Measurements from ENCODE around the gene DAGLB.
"Not testable (repeated sequence)": the region's sequence is repeated elsewhere in the genome, so short reads cannot be mapped to it uniquely, and the experiment has no call there.

The DAGLB gene

DNA sequence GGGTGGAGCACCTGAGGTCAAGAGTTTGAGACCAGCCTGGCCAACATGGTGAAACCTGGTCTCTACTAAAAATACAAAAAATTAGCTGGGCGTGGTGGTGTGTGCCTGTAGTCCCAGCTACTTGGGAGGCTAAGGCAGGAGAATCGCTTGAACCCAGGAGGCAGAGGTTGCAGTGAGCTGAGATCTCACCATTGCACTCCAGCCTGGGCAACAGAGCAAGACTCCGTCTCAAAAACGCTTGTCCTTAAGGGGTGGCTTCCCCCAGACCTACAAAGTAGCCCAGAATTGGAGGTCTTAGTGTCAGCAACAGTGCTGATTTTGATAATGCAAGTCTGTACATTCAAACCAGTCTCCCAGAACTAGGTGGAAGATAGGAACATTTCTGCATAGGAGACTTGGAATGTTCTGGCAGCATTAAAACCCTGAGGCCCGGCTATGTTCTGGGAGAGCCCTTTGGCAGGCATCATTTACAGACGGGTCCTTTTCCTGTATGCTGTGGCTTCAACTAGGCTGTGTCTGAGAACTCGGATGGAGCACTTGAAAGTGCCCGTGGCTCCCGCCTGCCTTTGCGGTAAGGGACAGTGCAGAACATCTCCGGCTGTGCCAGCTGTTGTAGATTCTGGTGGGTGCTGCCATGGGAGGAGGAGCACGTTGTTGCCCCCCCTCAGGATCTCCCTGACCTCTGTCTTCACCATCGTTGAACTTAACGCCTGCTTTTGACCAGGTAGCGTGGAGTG lies 49.8 kb downstream of the DAGLB start:
- DNase-seq (ENCODE audit: low spot score), result not testable (repeated sequence)

DNA sequence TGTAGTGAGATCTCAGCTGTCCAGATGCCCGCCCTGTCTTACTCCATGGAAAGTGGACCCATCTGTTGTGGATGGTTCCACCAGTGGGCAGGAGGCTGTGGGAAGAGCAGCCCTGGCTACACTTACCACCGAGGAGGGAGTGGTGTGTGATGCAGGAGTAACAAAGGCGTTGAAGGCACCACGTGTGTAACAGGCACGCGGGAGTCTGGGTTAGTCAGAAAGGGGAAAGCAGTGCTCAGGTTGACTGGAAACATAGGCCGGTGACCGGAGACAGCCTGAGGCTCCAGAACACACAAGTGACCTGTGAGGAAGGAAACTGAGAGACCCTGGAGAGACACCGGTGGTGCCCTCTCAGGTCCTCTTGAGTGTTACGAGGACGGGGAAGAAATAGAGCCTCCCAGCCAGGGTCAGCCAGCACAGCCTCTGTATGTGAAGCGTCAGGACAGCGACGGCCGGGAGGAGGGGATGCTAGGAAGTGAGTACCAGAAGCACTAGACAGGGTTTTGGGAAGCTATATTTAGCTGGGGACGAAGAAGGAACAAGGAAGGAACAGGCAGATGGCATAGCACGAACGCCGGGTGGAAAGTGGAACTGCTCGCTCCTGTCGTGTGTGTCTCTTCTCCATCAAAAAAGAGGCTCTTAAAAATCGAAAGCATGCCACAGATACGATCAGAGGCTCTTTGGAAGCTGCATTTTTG lies 51.7 kb downstream of the DAGLB start:
- DNase-seq (ENCODE audit: low spot score), result no peak

DNA sequence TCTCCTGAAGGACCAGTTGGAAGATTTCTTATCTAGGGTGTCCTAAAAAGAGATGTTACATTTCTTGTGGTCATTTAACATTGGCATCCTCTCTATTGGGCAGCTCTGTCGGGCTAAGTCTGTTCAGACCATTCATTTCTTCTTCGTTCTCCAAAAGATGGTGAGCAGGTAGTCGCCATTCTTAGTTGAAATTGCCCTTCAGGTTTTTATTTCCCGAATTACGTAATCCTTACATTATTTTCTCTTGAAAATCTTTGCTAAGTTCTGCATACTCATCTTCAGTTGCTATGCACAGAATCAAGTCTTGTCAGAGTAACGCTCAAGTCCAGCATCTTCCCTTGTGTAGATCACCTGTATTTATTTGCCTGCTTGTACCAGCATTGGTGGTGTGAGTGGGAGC lies 53.6 kb downstream of the DAGLB start:
- no peak for DNase-seq (ENCODE audit: low spot score)

DNA sequence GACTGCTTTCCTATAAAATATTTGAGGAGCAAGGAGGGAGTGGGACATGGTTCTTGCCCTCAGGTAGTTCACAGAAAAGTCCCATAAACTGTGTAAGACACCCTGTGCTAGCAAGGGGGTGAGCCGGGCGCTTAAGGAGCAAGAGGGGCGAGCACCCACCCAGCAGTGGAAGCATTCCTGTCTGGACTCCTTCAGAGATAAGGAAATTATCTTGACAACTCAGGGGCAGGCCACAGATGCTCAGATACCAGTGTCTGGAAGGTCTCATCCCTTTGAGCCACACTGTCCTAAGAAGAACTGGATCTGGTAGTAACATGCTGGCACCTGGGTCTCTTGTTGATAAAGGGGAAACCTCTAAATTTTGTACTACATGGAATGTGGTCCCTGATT lies 54.1 kb downstream of the DAGLB start:
- DNase-seq (ENCODE audit: low spot score), result no peak

DNA sequence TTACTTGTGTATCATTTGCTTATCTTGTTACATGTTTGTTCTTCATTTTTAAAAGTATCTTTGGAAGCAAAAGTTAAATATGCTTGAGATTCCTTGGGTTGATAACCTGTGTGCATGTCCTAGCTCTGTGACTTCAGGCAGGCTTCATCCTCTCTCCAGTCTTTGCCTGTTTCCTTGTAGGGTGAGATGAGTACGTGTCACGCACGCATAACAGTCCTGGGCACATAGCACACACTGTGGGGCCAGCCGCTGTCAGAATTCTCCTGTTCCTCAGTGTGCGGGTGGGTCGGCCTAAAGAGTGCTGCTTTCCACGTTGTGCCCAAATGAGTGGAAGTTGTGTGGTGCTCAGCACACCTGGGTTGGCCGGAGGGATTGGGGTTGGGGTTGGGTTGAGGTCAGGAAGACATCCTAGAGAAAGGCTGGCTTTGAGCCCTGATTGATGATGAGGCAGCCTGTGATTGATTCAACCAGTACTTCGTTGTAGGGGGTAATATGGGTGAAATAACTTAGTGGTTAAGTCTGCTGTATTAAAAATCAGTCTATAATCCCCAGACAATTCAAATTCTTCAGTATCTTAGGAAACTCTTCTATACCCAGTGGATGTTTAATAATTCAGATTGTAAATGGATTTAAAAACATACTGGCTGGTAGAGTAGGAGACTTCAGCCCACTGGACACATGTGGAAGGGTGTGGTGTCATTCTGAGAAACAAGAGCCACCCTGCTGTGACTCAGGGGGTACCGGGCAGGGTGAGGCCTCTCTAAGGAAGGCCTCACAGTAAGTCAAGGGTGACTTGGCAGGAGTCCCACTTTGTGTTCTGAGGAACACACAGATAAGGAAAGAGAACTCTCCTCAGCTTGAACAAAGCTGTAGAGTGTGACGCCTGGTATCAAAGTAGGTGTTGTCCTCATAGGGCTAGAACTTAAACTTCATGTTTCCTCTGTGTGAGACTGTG lies 54.8 kb downstream of the DAGLB start:
- peak; percentile 71 for DNase-seq (ENCODE audit: low spot score)

DNA sequence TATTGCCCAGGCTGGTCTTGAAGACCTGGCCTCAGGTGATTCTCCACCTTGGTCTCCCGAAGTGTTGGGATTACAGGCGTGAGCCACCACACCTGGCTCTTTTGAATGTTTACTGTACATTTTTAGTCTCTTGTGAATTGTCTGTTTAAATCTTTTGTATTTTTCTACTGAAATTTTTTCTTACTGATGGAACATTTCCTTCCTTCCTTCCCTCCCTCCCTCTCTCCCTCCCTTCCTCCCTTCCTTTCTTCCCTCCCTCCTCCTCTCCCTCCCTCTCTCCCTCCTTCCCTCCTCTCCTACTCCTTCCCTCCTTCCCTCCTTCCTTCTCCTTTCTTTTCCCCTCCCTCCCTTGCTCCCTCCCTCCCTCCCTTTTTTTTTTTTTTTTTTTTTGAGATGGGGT lies 58.0 kb downstream of the DAGLB start:
- no peak for DNase-seq (ENCODE audit: low spot score)

DNA sequence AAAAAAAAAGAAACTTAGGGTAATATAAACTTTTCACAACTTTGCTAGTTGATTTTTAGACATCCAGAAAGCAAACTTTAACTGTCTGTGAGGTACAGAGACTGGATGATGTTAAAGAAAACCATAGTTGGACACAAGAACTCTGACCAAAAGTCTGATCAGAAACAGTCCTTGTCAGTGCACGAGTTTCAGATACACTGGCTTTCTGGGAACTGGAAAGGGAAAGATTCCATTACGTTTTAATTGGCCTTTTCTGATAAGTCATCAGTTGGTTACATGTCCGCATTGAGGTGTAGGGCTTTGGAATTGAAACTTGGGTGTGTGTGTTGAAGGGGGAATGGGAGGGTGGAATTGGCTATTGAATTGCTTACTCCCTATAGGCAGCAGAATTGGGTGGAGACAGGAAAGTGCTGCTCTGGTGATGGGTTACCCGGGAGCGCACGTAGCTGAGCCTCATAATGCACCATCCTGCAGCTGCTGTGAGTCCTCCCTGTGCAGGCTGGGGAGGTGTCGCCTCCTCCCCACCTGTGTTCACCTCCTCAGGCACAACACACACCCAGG lies 59.9 kb downstream of the DAGLB start:
- no peak for DNase-seq (ENCODE audit: low spot score)

DNA sequence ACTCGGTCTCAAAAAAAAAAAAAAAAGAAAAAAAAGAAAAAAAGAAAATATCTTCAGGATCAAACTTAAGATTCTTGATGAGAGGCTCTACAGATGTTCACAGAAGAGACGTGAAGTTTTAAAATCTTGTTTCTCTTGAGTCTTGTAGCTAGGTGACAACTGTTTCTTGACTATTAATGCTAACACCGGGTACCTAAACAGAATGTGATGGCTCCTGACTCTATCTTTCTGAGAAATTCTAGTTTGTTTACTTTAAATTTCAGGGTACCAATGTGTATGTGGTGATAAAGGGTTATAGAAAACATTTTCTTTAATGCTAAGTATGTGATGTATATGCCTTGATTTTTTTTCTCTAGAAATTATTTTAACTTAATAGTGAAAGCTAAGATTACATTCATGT lies 61.0 kb downstream of the DAGLB start:
- no peak for DNase-seq (ENCODE audit: low spot score)

DNA sequence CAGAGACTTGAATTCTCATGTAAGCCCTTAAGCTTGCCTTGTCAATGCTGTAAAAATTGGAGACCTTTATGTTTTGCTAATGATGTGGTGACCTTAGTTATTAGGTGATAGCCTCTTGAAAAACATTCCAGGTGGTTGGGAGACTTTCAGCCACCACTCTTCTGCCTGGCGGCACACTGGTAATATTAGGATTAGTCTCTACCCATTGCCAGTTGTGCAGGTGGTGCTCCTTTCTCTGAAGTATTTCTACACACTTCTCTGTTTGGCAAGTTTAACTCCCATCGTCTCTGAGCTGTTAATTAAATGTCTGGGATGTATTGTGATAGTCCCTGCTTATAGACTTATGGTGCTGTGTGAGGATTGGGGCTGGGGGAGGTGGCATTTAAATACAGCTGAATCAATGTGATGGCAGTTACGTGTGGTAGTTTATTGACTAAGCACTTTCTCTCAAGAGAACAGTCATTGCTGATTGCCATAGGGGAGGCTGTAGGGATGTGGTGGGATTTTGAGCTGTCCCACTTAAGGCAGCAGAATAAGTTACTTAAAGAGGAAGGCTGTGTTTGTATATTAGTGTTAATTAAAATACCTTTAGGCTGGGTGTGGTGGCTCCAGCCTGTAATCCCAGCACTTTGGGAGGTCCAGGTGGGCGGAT lies 61.7 kb downstream of the DAGLB start:
- DNase-seq (ENCODE audit: low spot score), result no peak

DNA sequence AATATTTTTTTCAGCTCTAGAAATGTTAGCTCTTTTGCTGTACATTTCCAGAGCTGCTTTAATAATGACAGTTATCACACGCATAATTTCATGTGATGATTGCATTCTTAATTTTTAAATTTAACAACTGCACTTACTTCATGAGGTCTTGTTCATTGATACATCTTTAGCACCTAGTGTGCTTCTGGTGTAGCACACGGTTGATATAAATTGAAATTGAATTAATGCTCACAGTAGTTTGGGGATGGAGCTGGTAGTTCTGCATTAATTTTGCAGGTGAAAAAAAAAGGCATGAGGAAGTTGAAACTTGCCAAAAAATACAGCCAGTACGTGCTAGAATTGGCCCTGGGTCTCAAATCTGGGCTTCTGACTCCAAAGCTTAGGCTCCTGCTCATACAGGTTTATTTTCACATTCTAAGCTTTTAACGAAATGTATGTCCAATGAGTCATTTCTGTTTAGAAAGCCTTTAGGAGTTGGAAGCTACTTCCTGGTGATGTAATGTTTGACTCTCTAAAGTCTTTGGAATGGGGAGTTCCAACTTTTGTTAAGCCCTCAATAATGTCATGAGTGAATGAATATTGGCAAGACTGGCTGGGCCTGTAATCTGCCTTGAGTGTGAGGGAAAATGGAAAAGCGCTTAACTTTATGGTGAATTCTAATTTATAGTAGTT lies 62.5 kb downstream of the DAGLB start:
- DNase-seq (ENCODE audit: low spot score), result peak; percentile 82

DNA sequence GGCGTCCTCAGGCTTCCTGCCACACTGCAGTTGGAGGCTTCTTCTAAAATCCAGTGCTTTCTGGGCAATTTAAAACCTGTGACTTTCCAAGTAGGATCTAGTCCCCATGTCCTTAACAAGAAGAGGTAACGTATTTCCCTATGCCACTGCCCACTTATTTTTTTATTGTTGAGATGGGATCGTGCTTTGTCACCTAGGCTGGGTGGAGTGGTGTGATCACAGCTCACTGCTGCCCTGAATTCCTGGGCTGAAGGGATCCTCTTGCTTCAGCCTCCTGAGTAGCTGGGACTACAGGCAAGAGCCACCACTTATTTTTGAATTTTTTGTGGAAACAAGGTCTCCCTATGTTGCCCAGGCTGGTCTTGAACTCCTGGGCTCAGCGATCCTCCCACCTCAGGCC lies 63.4 kb downstream of the DAGLB start:
- DNase-seq (ENCODE audit: low spot score), result no peak

DNA sequence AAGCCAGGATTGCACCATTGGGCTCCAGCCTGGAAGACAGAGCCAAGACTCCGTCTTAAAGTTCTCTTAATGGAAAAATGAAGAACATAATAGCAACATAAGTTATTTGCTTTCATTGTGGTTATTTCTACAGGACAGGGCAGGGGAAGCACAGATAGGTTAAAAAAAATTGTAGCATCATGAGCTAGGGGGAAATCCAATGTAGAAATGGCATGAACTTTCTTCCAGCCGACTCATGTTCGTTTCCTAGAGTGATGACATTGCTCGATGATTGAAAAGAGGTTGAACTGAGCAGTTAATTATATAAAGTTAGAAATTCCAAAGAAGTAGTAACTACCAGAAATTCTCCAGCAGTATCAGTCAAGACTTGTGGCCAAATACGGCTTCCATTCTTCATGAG lies 64.9 kb downstream of the DAGLB start:
- DNase-seq (ENCODE audit: low spot score), result no peak

DNA sequence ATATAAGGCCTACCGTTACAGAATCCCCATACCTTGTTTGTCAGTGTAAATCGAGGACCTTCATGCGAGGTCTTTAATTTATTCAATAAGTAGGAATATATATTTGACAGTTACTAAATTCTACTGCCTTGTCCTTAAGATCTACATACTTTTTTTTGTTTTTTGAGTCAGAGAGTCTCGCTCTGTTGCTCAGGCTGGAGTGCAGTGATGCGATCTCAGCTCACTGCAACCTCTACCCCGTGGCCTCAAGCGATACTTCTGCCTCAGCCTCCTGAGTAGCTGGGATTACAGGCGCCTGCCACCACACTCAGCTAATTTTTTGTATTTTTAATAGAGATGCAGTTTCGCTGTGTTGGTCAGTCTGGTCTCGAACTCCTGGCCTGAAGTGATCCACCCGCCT lies 65.9 kb downstream of the DAGLB start:
- DNase-seq (ENCODE audit: low spot score), result not testable (repeated sequence)

DNA sequence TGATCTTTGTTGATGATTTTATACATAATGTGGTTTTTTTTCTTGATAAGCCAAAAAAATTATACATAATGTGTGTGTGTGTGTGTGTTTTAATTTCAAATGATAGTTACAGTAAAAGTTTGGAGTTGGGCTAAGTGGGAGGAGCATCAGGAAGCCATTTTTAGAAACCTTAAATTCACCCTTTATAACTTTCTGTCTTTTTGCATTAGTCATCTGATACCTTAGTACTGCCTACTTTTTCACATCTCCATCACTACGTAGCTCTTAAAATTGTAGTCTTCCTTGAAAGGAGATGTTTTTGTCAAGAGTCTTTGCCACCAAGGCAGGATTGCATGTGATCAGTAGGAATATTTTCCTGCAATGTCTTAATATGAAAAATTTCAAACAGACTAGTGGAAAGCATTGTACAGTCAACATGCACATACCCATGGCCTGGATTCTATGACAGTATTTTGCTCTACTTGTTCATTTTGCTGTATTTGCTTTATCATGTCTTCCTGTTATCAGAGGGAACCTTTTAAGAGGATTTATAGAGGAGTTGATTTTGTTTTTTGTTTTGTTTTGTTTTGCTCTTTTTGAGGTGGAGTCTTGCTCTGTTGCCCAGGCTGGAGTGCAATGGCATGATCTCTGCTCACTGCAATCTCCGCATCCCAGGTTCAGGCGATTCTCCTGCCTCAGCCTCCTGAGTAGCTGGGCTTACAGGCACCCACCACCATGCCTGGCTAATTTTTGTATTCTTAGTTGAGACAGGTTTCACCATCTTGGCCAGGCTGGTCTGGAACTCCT lies 67.3 kb downstream of the DAGLB start:
- DNase-seq (ENCODE audit: low spot score), result no peak

DNA sequence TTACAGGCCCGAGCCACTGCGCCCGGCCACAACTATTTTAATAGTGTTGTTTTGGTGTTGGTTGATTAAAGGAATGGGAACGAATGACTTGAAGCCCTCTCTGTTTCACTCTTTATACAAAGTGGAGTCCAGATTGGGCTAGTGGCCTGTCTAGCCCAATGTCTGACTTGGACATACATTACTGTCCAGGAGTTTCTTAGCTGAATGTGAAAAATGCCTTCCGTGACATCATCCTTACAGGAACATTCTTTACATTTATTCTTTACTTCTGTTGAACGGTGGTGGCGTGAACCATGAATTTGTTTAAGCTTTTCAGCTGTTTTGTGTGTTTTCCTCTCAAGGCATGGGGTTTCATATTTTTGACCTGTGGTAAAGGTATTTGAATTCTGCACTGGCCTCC lies 67.9 kb downstream of the DAGLB start:
- DNase-seq (ENCODE audit: low spot score), result no peak

DNA sequence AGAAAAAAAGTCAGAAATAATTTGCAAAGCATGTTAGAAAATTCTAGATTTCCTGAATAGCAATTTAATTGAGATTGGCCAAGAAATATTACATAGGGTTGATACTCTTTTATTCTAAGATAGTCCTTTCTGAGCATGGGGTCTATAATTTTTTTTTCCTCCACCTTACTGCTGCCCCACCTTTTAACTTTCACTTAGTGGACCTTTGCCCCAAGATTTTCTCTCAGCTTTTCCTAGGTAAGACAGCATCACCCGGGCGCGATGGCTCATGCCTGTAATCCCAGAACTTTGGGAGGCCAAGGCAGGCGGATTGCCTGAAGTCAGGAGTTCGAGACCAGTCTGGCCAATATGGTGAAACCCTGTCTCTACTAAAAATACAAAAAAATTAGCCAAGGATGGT lies 69.2 kb downstream of the DAGLB start:
- DNase-seq (ENCODE audit: low spot score), result not testable (repeated sequence)

DNA sequence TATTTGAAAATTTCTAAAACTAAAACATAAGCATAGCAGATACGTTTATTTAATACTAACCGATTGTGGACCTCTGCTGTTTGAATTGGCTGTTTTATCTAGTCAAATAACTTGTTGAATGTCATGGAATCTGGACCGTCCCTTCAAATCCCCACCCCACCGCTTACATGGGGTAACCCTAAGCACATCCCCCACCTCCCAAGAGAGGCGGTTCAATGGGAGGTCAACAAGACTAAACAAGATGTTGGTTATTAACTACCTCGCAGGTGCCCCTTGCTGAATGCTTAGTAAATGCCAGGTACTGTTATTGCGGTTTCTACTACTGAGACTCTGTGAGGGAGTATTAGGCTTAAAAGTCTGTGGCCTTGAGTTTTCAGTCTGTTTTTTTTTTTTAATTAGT lies 70.9 kb downstream of the DAGLB start:
- no peak for DNase-seq (ENCODE audit: low spot score)

DNA sequence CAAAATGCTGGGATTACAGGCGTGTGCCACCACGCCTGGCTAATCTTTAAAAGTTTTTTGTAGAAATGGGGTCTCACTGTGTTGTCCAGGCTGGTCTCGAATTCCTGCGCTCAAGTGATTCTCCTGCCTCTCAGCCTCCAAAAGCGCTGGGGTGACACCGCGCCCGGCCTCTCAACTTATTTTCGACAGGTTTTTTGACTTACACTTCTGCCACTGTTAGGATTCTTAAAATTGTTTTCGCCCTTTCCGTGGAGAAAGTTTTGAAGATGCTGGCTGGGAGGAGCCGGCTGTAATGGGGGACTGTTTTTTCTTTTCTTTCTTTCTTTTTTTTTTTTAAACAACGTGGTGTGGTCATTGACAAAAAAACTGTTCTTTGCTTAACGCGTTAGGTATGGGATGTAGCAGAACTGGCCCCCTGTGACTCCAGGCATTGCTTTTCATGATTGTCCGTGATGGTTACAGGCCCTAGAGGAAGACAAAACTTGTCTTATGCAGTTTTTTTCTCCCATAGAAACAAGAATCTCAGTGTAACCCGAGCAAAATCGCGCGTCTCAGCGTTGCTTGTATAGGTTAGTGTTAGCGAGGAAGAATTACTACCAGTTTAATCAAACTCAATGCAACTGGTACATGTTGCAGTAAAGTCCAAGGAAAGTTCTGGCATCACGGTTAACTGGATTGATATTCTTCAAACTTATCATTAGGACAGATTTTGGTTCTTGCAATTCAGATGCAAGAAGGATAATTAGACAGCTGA lies 72.2 kb downstream of the DAGLB start:
- DNase-seq (ENCODE audit: low spot score), result no peak

DNA sequence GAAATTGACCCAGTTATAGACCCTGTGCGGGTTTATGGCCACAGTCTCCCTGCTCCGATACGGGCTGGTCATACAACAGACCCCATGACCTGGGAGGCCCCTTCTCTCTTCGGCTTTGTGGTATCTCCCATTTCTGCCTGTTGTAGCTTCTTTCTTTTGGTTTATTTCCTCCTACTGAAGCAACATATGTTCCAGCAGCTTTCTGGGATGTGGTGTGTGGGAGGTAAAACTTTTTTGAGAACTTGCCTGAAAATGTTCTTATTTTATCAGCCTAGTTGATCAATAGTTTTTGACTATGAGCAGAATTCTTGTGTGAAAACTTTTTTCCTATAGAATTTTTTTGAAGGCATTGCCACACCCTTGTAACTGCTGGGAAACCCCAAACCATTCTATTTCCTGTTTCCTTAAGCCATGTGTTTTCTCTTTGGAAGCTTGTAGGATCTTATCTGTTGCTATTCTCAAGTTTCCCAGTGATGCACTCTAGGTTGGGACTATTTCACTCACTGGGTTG lies 80.0 kb downstream of the DAGLB start:
- peak; percentile 24 for DNase-seq (ENCODE audit: low spot score)

DNA sequence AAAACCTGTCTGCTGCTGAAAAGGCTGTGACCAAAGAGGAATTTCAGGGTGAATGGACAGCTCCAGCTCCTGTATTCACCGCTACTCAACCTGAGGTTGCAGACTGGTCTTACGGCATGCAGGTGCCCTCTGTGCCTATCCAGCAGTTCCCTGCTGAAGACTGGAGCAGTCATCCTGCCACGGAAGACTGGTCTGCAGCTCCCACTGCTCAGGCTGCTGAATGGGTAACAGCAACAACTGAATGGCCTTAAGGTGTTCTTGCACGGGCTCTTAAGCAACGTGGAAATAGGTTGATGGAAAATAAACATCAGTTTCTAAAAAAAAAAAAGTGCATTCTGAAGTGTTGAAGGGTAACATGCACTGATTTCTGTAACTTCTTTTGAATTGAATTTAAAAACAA lies 82.3 kb downstream of the DAGLB start:
- no peak for DNase-seq (ENCODE audit: low spot score)
